ENCODE data around the gene REEP1. TPM values are rescaled to one million over a fixed set of nuclear protein-coding genes. Genes with fewer than 3 reads are reported as not detected.

Gene REEP1
- total and polyA plus RNA-seq, 9 of the 15 experiments (the other 6 are each of a cell fraction or from before 2014, with no cell fraction given) = 0.11 to 0.67 (median 0.13) TPM

GRCh38 chr2:86195055-86195807 lies 142.2 kb downstream of the REEP1 start, which contains the start of gene IMMT (continued):
- TF ChIP-seq POLR3A (IDR thresholded peaks at IDR 0.05; ENCODE audit: borderline replicate concordance, extremely low read depth, insufficient read depth, insufficient read length) (no peak), RREB1 (CRISPR knock-in tag; IDR thresholded peaks at IDR 0.05) (peak; percentile 95), PRDM10 (IDR thresholded peaks at IDR 0.05; ENCODE audit: partially characterized antibody) (peak; percentile 27), FOSL1 (tag; conservative IDR thresholded peaks at IDR 0.05) (no peak), ZNF24 (IDR thresholded peaks at IDR 0.05) (no peak), RAD21 (CRISPR knock-in tag; conservative IDR thresholded peaks at IDR 0.05 in 1 of 2, IDR thresholded peaks at IDR 0.05 in 1 of 2) (no peak; a peak in 1 of 4 replicates), MYNN (IDR thresholded peaks at IDR 0.05) (no peak), MYNN (CRISPR knock-in tag; IDR thresholded peaks at IDR 0.05) (no peak)
- TF ChIP-seq, protein P1, sequence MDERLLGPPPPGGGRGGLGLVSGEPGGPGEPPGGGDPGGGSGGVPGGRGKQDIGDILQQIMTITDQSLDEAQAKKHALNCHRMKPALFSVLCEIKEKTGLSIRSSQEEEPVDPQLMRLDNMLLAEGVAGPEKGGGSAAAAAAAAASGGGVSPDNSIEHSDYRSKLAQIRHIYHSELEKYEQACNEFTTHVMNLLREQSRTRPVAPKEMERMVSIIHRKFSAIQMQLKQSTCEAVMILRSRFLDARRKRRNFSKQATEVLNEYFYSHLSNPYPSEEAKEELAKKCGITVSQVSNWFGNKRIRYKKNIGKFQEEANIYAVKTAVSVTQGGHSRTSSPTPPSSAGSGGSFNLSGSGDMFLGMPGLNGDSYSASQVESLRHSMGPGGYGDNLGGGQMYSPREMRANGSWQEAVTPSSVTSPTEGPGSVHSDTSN (CRISPR knock-in tag; IDR thresholded peaks at IDR 0.05; ENCODE audit: low read depth) = no peak
- TF ChIP-seq, protein P1 (tag; conservative IDR thresholded peaks at IDR 0.05; ENCODE audit: low read depth) = no peak
- TF ChIP-seq, protein P2, sequence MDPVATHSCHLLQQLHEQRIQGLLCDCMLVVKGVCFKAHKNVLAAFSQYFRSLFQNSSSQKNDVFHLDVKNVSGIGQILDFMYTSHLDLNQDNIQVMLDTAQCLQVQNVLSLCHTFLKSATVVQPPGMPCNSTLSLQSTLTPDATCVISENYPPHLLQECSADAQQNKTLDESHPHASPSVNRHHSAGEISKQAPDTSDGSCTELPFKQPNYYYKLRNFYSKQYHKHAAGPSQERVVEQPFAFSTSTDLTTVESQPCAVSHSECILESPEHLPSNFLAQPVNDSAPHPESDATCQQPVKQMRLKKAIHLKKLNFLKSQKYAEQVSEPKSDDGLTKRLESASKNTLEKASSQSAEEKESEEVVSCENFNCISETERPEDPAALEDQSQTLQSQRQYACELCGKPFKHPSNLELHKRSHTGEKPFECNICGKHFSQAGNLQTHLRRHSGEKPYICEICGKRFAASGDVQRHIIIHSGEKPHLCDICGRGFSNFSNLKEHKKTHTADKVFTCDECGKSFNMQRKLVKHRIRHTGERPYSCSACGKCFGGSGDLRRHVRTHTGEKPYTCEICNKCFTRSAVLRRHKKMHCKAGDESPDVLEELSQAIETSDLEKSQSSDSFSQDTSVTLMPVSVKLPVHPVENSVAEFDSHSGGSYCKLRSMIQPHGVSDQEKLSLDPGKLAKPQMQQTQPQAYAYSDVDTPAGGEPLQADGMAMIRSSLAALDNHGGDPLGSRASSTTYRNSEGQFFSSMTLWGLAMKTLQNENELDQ (CRISPR knock-in tag; IDR thresholded peaks at IDR 0.05; ENCODE audit: borderline replicate concordance) = no peak
